ENCODE results near the gene ITGB5.

ITGB5 gene, protein sequence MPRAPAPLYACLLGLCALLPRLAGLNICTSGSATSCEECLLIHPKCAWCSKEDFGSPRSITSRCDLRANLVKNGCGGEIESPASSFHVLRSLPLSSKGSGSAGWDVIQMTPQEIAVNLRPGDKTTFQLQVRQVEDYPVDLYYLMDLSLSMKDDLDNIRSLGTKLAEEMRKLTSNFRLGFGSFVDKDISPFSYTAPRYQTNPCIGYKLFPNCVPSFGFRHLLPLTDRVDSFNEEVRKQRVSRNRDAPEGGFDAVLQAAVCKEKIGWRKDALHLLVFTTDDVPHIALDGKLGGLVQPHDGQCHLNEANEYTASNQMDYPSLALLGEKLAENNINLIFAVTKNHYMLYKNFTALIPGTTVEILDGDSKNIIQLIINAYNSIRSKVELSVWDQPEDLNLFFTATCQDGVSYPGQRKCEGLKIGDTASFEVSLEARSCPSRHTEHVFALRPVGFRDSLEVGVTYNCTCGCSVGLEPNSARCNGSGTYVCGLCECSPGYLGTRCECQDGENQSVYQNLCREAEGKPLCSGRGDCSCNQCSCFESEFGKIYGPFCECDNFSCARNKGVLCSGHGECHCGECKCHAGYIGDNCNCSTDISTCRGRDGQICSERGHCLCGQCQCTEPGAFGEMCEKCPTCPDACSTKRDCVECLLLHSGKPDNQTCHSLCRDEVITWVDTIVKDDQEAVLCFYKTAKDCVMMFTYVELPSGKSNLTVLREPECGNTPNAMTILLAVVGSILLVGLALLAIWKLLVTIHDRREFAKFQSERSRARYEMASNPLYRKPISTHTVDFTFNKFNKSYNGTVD

DNA sequence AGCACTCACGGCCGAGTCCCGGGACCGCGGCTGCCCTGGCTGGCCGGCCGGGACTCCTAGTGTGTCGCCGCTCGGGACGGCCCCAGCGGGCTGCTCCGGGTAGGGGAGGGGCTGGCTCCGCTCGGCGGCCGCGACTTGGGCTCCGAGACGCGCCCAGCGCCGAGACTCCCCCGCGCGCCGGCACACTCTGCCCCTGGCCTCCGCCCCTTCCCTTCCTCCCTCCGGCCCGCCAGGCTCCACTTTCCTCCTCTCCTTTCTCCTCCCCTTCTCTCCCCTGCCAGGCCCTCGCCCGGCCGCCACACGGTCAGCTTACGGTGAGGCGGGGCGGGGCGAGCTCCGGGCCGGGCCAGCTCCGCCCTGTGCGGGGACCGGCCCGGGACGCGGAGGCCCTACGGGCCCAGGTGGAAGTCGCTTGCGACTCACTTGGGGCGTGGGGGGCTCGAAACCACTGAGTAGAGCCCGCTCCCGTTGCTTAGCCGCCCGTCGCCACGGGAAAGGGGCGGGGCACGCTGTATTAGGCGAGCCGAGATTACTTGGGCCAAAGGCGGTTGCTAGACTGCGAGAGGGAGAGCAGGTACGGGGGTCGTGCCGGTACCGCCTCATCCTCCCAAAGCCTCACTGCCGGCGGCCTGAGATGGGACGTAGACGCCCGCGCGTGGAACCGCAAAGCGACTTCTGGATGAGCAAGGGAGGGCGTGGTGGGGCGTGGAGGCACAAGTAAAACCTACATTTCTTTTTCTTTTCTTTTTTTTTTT, at the start of gene ITGB5:
Gene ITGB5, minus strand, starts transcription at position 189 of the 755 bp plus-strand sequence. CDS start 365 bp downstream, outside the sequence.
- DNase-seq (ENCODE audit: low read depth, low spot score): no peak

DNA sequence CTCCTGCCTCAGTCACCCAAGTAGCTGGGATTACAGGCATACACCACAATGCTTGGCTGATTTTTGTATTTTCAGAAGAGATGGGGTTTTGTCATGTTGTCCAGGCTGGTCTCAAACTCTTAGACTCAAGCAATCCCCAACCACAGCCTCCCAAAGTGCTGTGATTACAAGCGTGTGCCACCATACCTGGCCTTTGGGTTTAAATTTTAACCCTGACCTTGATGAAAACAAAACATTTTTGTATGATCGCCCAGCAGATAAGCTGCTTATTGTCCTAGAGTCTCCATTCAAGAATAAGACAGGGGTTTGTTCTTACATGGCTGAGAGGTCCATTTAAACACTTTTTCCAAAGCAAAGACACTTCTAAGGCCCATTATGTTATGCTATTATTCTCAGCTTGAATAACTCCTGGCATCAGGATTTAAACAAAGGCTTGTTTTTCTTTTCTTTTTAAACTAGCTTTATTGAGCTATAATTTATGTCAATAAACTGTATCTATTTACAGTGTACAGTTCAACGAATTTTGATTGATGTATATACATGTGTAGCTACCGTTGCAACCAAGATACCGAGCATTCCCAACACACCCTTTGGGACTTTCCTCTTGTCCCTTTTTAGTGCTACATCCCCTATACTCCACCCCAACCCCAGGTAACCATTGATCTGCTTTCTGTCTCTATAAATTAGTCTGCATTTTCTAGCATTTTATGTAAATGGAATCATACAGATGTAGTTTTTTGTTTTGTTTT, 48.8 kb upstream of the ITGB5 start:
- no peak for DNase-seq (ENCODE audit: low read depth, low spot score)

DNA sequence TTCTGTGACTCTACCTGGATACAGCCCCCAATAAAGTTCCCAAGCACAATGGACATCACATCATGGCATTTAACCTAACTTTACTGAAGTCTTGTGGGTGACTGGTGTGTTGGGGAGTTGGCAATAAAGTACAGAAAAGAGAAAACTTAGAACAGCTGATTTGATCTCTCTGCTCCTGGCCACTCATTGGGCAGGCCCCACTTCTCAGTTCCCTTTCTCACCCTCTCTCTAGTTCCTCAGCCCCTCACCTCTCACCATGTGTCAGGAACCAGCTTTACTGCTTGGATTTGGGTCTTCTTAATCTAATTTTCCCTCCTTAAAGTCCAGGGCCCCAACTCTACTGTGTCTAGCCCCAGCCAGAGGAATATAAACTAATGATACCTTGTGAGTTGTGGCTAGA, 48.1 kb upstream of the ITGB5 start:
- DNase-seq (ENCODE audit: low read depth, low spot score): no peak

DNA sequence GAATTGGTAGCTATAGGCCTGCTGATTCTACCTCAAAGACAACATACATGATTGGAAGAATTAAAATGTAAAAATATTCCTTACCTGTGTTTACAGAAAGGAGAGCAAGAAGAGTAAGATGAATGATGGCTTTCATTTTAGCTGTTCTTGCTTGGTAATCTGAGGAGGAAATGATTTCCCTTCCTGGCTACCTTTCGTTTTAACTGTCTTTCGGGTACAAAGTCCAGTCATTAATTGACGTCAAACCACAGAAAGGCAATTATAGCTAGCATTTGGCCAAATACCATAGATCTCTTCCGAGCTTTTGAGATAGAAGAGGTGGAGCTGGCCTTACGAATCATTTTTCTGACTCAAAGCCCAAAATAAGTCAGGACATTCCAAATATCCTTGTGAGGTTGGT, 47.4 kb upstream of the ITGB5 start, which contains the start of gene MUC13:
Gene MUC13, minus strand, starts transcription at position 175 of the 400 bp plus-strand sequence. Its CDS starts 39 bp downstream, at position 136.
- DNase-seq (ENCODE audit: low read depth, low spot score): no peak

DNA sequence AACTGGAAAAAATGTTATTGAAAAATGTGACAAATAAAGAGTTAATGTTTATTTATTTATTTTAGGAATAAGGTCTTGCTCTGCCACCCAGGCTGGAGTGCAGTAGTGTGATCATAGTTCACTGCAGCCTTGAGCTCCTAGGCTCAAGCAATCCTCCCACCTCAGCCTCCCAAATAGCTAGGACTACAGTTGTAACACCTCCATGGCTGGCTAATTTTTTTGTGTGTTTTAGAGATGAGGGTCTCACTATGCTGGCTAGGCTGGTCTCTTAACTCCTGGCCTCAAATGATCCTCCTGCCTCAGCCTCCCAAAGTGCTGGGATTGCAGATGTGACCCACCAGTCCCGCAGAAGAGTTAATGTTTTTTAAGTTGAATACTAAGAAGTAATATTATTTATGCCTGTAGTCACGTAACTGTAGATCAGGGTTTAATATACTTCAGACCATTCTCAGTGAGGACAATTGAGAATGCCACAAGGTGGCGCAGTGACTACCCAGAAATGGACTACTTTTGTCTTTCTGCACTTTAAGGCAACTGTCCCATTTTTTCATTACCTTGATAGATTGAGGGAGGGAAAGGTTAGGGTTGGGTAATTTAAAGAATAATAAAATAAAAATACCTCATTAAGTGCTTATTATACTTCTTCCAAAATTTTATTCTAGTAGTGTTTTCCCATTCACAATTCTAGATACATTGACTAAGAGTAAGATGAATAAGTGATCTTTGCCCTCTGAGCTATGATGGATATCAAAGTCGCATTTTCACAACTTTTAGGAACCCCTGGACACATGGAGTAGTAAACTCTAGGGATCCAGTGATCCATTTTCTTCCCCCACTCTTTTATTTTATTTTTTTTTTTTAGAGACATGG, 41.4 kb upstream of the ITGB5 start:
- DNase-seq (ENCODE audit: low read depth, low spot score): peak; percentile 44

DNA sequence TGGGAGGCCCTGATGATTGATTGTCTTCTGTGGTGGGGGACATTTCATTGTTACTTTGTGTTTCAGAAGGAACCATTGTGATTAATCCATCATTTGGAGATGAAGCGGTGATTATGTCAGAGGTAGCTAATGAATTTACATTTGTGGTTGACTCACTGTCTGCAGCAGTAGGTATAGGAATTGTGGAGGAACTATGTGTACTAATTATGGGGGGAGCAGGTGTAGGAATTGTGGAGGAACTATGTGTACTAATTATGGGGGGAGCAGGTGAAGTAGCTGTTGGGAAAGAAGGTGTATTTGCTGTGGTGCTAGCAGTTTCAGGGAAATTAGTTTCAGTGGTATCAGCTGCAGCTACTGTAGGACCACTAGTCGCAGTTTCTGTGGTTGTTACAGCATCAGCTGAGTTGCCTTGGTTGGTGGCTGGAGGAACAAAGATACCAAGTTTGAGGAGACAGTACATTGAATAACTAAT, 40.4 kb upstream of the ITGB5 start:
- no peak for DNase-seq (ENCODE audit: low read depth, low spot score)

DNA sequence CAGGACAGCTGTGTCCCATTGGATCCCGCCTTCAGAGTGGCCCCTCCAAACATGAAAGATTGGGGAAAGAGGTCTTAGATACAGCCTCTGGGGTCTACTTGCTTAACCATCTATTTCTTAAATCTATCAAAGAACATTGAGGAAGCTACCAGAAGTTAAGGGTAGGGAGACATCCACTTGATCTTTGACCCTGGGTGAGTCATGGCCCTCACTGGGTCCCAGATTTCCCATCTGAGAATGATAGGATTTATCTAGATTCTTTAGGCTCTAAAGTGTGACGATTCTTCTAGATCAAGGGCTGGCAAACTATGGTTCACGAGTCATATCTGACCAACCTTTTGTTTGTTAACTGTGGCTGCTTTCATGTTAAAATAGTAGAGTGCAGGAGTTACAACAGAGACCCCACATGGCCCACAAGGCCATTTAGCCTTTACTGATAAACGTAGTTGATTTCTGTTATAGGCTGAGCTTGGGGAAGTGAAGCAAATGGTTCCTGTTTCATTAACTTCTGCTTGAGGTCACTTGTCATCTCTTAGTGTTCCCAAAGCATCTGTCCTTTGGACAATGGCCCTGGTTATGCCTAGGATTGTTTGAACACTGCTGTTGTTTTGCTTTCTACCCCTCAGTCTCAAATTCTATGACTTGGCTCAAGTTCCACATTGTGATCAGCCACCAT, 39.4 kb upstream of the ITGB5 start:
- DNase-seq (ENCODE audit: low read depth, low spot score): no peak

DNA sequence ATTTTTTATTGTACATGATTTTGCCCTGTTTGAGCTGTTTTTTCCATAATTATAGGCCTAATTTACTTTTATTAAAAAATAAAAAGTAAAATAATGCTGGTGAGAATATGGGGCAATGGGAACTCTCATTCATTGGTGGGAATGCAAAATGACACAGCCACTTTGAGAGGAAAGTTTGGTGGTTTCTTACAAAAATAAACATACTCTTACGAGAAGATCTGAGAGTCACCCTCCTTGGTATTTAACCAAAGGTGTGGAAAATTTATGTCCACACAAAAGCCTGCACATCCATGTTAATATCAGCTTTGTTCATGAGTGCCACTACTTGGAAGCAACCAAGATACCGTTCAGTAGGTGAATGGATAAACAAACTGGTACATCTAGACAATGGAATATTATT, 37.6 kb upstream of the ITGB5 start:
- DNase-seq (ENCODE audit: low read depth, low spot score): no peak

DNA sequence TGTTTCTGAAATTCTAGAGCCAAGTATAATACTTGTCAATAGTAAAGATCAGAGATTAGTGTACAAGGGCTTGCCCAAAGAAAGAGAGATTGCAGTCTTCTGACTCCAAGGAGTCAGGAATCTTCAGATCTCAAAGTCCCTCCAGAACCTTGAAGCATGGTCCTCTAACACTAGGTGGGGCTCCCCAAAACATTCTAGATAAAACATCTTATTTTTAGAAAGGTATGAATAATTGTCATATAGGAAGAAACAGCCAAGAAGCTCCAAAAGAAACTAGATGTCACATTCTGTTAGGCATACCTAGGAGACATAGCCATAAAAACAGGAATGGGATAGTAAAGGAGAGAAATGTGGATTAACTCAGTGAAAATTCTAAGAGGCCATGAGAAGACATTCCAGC, 36.7 kb upstream of the ITGB5 start:
- no peak for DNase-seq (ENCODE audit: low read depth, low spot score)

DNA sequence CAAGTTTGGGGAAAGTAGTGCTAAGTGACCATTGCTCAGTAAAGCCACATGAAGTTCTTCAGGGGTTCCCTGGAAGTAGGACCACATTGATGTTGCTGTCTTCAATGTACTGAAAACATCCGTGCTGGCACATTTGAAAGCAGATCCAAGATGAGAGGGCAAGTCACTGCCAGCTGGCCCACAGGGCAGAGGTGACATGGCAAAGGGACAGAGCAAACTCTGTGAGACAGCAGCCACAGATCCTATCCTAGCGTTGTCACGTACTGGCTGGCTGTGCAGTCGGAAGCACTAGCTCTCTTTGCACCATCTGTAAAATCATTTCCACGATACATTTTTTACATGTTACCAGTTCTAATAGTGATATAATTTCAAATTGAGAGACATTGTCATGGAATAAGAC, 33.6 kb upstream of the ITGB5 start:
- DNase-seq (ENCODE audit: low read depth, low spot score): no peak

DNA sequence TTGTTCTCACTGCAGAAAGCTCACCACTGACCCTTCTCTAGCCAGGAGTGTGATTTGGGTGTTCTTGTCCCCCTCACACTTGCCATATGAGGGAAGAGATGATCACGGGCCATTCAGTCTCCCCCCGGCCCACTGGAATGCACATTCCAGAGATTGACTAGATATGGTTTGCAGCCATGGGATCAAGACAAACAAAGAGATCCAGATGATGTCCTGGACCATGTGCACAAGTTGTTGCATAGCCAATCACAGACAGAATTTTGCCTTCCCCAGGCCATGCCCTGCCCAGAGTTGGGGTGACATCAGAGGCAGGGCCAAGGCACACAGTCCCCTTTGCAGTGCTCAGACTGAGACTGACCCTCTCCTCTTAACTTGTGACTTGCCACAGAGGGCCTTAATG, 32.6 kb upstream of the ITGB5 start:
- DNase-seq (ENCODE audit: low read depth, low spot score): no peak

DNA sequence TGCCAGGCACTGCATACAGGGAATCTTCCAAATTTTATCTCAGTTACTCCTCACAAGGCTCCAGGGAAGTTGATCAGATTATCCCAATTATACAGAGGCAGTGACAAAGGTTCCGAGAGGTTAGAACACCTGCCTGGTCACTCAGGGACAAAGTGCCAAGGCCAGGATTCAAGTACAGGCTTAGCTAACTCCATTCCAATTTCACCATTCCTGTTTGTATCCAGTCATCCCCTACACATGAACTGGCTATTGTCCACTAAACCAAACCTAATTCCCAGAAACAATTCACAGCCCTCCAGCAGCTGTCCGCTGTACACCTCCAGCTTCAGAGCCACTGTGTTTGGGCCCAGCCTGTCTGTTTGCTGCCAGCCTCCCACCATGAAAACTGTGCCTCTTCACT, 31.4 kb upstream of the ITGB5 start:
- no peak for DNase-seq (ENCODE audit: low read depth, low spot score)

DNA sequence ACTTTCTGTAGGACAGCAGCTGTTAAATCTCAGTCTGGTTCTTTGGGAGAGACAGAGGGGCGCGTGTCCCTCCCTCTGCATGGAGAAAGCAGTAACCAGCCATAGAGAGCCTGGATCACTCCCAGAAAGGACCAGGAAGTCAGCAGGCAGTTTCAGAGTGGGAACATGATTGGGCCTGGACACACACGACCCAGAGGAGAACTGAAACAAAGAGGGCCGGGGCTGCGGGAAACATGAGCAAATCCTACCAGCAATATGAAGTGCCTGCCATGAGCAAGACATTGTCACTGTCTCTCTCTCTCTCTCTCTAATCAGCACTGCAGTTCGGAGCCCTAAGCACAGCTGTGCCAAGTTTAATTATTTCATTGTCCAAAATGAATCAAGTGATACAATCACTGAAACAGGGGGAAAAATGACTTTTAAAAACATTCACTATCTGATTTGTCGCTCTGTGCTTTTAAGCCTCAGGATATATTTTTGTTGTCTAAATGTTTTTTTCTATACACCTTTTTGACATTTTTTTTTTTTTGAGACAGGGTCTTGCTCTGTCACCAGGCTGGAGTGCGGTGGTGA, 29.8 kb upstream of the ITGB5 start:
- DNase-seq (ENCODE audit: low read depth, low spot score): no peak

DNA sequence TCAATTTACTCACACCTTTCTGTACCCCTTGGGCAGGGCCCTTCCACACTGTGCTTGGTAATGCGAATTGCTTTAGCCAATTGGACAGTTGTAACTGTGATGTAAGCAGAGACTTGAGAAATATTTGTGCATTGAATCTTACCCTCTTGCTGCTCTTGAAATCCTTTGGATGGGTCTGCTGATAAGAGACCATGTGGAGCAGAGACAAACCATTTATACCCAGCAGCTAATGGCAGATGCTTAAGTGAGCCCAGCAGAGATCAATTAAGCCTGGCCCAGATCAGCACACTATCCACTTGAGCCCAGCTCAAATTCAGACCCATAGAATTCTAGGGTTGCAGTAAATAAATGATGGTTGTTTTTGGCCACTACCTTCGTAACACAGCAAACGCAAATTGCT, 28.1 kb upstream of the ITGB5 start:
- no peak for DNase-seq (ENCODE audit: low read depth, low spot score)

DNA sequence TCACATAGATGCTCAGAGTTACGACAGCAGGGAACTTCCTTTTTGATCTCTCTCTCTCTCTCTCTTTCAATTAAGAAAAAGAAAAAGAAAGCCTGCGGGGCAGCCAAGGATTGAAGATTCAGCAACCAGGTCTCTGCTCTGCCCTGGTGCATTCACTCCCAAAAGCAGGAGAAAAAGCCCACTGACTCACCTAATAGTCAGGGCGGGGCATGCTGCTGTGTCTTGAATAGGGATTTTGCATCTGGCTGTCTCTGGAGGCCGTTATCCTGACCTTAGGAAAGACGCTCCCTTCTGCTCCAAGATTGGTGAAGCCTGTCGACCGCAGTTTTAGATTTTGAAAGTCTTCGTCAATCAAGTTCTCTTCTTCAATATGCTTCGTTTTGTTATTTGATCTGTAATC, 20.8 kb upstream of the ITGB5 start:
- DNase-seq (ENCODE audit: low read depth, low spot score): no peak

DNA sequence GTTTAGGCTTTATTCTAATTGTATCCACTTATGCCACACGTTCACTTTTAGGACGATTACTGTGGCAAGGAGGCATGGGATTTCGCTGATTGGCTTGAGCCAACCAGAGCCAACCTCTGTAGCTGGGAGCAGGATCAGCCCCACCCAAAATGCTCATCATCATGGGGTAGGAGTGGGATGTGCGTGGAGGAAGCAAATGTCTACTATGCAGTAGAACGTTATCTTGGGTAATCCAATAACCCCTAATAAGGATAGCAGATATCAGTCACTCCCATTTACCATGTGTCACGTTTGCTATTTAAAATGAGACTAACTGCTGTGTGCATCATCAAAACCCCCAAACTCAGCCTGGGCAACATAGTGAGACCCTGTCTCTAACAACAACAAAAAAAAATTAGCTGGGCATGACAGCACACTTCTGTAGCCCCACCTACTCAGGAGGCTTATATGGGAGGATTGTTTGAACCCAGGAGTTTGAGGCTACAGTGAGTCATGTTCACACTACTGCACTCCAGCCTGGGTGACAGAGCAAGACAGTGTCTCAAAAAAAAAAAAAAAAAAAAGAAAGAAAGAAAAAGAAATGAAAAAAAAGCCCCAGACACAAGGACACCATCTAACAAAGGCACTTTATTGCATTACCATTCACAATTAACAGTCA, 17.8 kb upstream of the ITGB5 start:
- DNase-seq (ENCODE audit: low read depth, low spot score): no peak

DNA sequence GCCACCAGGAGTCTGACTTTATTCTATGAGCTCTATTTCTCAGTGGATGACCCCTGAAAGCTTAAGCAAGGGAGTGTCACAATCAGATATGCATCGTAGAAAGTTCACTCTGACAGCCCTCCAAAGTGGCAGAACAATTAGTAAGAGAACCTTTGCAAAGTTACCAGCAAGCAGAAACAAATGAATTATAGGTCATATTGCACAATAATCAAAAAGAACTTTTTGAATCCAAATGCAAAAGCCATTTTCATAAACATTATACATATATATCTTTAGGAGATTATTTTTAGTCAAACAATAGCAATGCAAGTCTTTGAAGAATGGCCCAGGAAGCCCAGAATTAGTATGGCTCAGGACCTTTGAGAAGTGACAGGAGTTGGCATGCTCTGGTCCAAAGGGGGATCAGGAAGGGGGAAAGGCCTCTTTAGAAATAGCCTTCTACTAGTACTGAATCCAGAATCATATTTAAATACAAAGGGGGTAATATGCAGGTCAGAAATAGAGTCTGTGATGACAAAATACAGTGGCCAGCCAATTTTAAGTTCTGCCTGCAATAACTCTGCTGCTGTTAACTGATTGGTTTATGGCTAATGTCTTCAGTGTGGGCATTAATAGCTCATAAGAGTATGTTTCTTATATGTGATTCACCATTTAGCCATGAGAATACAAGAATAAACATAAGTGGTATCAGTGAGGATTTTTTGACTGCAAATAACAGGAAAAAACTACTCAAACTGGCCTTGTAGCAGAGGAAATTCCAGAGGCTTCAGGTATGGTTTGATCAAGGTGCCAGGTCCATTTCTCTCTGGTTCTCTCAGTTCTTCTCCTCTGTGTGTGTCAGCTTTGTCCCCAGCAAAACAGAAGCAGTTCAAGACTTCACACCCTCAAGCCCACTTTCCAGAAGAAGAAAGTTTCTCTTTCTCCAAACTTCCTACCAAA, 17.0 kb upstream of the ITGB5 start:
- no peak for DNase-seq (ENCODE audit: low read depth, low spot score)

Data from smooth muscle cell of the brain vasculature (primary cell).